Pancreas (tissue), 10 donors: ENCODE data around the gene EVX2. TPM values are rescaled to one million over a fixed set of nuclear protein-coding genes. Genes with fewer than 3 reads are reported as not detected.
A peak's percentile ranks its signal among the peaks of the same experiment; 100 is the strongest.

Experiments
- ATAC-seq, 4 donors: fragments of 200-7000 bp; cut with Tn5 transposase; one replicate each; pipeline versions ENCODE4 v1.8.0 to v1.9.1; 2020; ENCODE audit warnings: mild to moderate bottlenecking in 4 of 4, moderate library complexity in 4 of 4
- DNase-seq, 6 donors: peaks; one replicate each; pipeline ENCODE4 v3.0.0-alpha.2; 2020
- FAIRE-seq: peaks from 2 replicates; lab custom pipeline; 2012; peaks lifted over from hg19 to GRCh38; lab: Jason Lieb, UNC
- H3K27ac ChIP-seq, 4 donors: fragments of 200-600 bp; sonication (generic); 1 replicate in 3 of 4; 2 replicates in 1 of 4; pipeline versions ENCODE4 v1.5.0 to v1.8.0; 2020
- H3K27me3 ChIP-seq, 4 donors: fragments of 200-600 bp; one replicate each; pipeline ENCODE4 v1.8.0; 2021
- H3K36me3 ChIP-seq, 3 donors: fragments of 200-600 bp; sonication (generic) in 1 of 3; one replicate each; pipeline versions ENCODE4 v1.5.0 to v1.8.0; 2020 to 2021
- H3K4me1 ChIP-seq, 3 donors: fragments of 200-600 bp; one replicate each; pipeline ENCODE4 v1.8.0; 2021
- H3K4me3 ChIP-seq, 4 donors: fragments of 200-600 bp; sonication (generic) in 2 of 4; one replicate each; pipeline versions ENCODE4 v1.5.0 to v1.8.0; 2020 to 2021
- H3K9me3 ChIP-seq, 4 donors: fragments of 200-600 bp; one replicate each; pipeline ENCODE4 v1.8.0; 2021
- CTCF ChIP-seq, 4 donors: fragments of 200-600 bp; sonication (generic) in 3 of 4; IDR thresholded peaks; one replicate each; pipeline versions ENCODE4 v1.5.0 to v1.8.0; 2021; ENCODE audit warnings: antibody characterized with exemption in 4 of 4
- WGBS, 2 donors: extraction: QIAGEN DNeasy Blood & Tissue Kit; methylation state at CpG; one replicate each; pipeline ENCODE4 v1.1.7; 2013; 5-methylcytosine and 5-hydroxymethylcytosine counted together
- intact Hi-C, 3 donors: fragments of 100-400 bp; cut with DNase I; formaldehyde crosslinking; loops; one replicate each; pipeline versions ENCODE4 v1.11.1 to v1.14.2; 2022
- polyA plus RNA-seq, 2 donors: library from polyadenylated mRNA; stranded (reverse); fragments of 200-250 nt; gene quantifications; one replicate each; pipeline ENCODE4 v1.2.3, GENCODE V29; 2013
- total RNA-seq, 6 donors: library from RNA; stranded (reverse); fragmentation: NEBNext Ultra II Directional in 4 of 6; extraction: Animal tissue kit (Norgen Biotek cat#: 25700) in 4 of 6; gene quantifications; one replicate each; pipeline versions ENCODE4 v1.2.1 to v1.2.4, GENCODE V29; 2021 to 2023
- donor health status: healthy with polysubstance abuse.
- donor health status: DM: no; HTN: no; CAD: no; lungs with moderate emphysema.
- donor health status: DM: no; HTN: no; CAD: no.
- donor health status: control.
- donor health status: control.
- donor health status: Bipolar disorder and iron deficiency.
- donor health status: DM: yes; HTN: yes; CAD: no.
- donor health status: DM: no; HTN: no; CAD: no.
- donor health status: DM: no; HTN: no; CAD: no.
- donor health status: DM: yes; HTN: yes; CAD: no.

EVX2 gene
- total and polyA plus RNA-seq, 8 donors = 0.02 TPM; not detected in 7

DNA sequence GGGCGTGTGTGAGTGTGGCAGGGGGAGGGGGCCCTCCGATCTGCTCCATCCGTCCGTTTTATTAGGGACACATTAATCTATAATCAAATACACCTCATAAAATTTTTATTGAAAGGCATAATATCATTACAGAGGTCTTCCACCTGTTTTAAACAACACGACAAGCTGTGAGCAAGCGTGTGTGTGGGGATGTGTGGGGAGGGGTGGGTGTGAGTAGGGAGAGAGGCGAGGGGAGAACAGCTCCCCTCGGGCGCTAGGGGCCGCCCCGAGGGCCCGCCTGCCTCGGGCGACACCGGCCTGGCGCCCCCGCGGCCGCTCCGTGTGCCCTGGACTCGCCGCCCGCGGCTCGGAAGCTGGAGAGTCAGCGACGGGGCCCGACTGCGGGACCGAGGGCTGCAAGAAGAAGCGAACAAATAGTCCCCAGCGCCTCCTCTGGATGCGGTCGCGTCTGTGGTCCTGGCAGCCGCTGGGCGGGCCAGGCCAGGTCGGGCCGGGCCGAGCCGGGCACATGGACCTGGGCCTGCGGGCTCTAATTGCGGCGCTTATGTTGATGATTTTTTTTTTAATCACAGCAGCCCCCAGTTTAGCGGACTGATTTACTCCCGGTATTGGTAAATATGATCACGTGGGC, 38.4 kb upstream of the EVX2 start:
- Histone ChIP-seq H3K9me3 (no peaks in the 10 kb centered on the region), H3K36me3 (no peaks in the 10 kb centered on the region), H3K4me3 (peak overlapping the region in 3 of 4 donors; percentile 0 to 43 (median 10)), H3K4me1 (peaks cover 0 to 5% (median 0%) of the 10 kb centered on the region in 3 donors), H3K27ac (no peak overlapping the region), H3K27me3 (peaks cover 0 to 91% (median 38%) of the 10 kb centered on the region in 4 donors)
- TF ChIP-seq CTCF (IDR thresholded peaks at IDR 0.05) = no peak
- ATAC-seq = peak in 2 of 4 donors; percentile 17 to 29
- 6 to 8% methylated on average over 36 to 47 of the region's 47 CpGs for WGBS, 2 donors
- intact Hi-C loops = loop anchor here in 2 of 3 donors (10.0 kb wide), 3 partner anchors 523 to 1023 kb away; no protein-coding TSS in a partner anchor
- no peak for FAIRE-seq
- DNase-seq = no peak

DNA sequence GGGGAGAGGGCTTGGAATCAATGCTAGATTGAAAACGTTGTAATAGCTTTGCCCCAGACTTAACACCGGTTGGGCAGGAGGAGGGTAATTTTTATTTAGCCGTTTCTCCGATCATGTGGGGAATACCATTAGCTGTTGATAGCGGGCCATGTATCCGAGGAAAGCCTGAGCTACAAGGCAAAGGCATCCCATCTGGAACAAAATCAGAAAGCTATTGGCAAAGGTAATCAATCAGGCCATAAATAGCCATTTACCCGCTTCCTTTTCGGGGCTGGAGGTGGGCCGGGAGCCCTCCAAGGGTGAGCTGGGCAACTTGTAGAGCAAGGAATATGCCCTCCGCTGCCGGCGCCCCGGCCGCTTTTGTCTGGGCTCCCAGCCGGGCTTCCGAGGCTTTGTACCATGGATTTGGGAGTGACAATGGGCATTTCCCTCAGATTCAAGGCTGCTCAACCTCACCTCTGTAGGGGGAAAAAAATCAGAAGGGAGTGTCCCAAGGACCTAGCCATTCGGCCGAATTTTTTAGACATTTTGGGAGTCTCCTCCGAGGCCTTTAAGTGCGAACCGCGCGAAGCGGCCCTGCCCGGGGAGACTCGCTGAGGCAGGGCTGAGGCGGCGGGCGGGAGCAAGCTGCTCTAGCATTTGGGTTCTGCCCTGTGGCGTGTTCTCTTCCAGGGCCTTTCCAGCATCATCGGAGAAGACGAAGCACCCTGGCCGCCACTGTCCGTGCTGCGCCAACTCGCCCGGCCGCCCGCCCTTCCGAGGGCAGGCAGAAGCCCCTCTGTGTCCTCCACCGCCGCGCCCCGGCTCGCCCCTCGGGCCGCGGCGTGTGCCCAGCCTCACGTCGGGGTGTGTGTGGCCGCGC, 37.7 kb upstream of the EVX2 start:
- DNase-seq (peak in 1 of 6 donors; percentile 57), ATAC-seq (no peak), FAIRE-seq (no peak)
- Histone ChIP-seq H3K4me1 (peaks cover 0 to 5% (median 0%) of the 10 kb centered on the region in 3 donors), H3K27me3 (peaks cover 0 to 91% (median 42%) of the 10 kb centered on the region in 4 donors), H3K4me3 (no peak overlapping the region), H3K36me3 (no peaks in the 10 kb centered on the region), H3K9me3 (no peaks in the 10 kb centered on the region), H3K27ac (no peak overlapping the region)
- intact Hi-C loops = loop anchor here in 2 of 3 donors (10.0 kb wide), 3 partner anchors 523 to 1023 kb away; no protein-coding TSS in a partner anchor
- TF ChIP-seq CTCF (IDR thresholded peaks at IDR 0.05) = no peak
- 12% methylated on average over 53 of the region's 53 CpGs for WGBS, 2 donors

- FAIRE-seq (no peak), ATAC-seq (no peak), DNase-seq (no peak)
- H3K27ac ChIP-seq = no peak overlapping the region
- H3K9me3 ChIP-seq = no peaks in the 10 kb centered on the region
- TF ChIP-seq CTCF (IDR thresholded peaks at IDR 0.05) = no peak
- no peak overlapping the region for H3K4me3 ChIP-seq
- peaks cover 0 to 90% (median 46%) of the 10 kb centered on the region in 4 donors for H3K27me3 ChIP-seq
- no peaks in the 10 kb centered on the region for H3K36me3 ChIP-seq
- WGBS, 2 donors = 14 to 15% methylated on average over 13 of the region's 13 CpGs
- peaks cover 0 to 5% (median 0%) of the 10 kb centered on the region in 3 donors for H3K4me1 ChIP-seq
- intact Hi-C loops = loop anchor here in 2 of 3 donors (10.0 kb wide), 3 partner anchors 524 to 1024 kb away; no protein-coding TSS in a partner anchor
Observed at GRCh38 chr2:176120364-176121189, 36.8 kb upstream of the EVX2 start.

- Histone ChIP-seq H3K27ac (no peak overlapping the region), H3K36me3 (no peaks in the 10 kb centered on the region), H3K4me3 (no peak overlapping the region), H3K9me3 (no peaks in the 10 kb centered on the region), H3K4me1 (peaks cover 0 to 5% (median 0%) of the 10 kb centered on the region in 3 donors), H3K27me3 (peaks cover 0 to 92% (median 44%) of the 10 kb centered on the region in 4 donors)
- peak in 1 of 4 donors; percentile 9 for TF ChIP-seq CTCF (IDR thresholded peaks at IDR 0.05)
- ATAC-seq (no peak), FAIRE-seq (no peak), DNase-seq (no peak)
- intact Hi-C loops = no loop called here
- WGBS, 2 donors = 12 to 13% methylated on average over 24 of the region's 24 CpGs
Observed at GRCh38 chr2:176118601-176119339, 35.0 kb upstream of the EVX2 start.
